Activated CD8-positive, alpha-beta memory T cell treated with anti-CD3 and anti-CD28 coated beads, Interleukin-2, amount 10 ng/mL, durations not matched to agents 7 days and 5 days (primary cell): ENCODE data around the gene GPR135. TPM values are rescaled to one million over a fixed set of nuclear protein-coding genes. Genes with fewer than 3 reads are reported as not detected.

Experiments used
- ATAC-seq: fragments of 150-1000 bp; cut with Tn5 transposase; one replicate; pipeline ENCODE4 v1.10.0; 2021; ENCODE audit warnings: moderate library complexity
- CTCF ChIA-PET: fragments of 350-600 bp; sonication (Branson Sonifier 250); formaldehyde crosslinking; loops from one replicate; lab custom pipeline; 2021; ENCODE audit warnings: antibody characterized with exemption; lab: Charles Lee
- DNase-seq: peaks from one replicate; pipeline ENCODE4 v3.0.0-alpha.2; 2020
- H3K27ac Mint-ChIP-seq: one replicate; pipeline ENCODE4 v1.8.0; 2021; ENCODE audit warnings: mild to moderate bottlenecking, mixed read lengths
- H3K27me3 Mint-ChIP-seq: one replicate; pipeline ENCODE4 v1.8.0; 2021; ENCODE audit warnings: mixed read lengths
- H3K36me3 Mint-ChIP-seq: one replicate; pipeline ENCODE4 v1.8.0; 2021; ENCODE audit warnings: mild to moderate bottlenecking, mixed read lengths
- H3K4me1 Mint-ChIP-seq: one replicate; pipeline ENCODE4 v1.8.0; 2021; ENCODE audit warnings: mixed read lengths
- H3K4me3 Mint-ChIP-seq: one replicate; pipeline ENCODE4 v1.8.0; 2021; ENCODE audit warnings: mild to moderate bottlenecking, moderate library complexity, mixed read lengths
- H3K9me3 Mint-ChIP-seq: one replicate; pipeline ENCODE4 v1.8.0; 2022; ENCODE audit warnings: low read depth, mixed read lengths
- total RNA-seq, 2 experiments: library from RNA; stranded (reverse); gene quantifications; one replicate each; pipeline ENCODE4 v1.2.3, GENCODE V29; 2021

Gene GPR135
- total RNA-seq, 2 experiments from 2014 or later = 1.3 to 2.1 TPM

GRCh38 chr14:59429790-59430189, 35.4 kb downstream of the GPR135 start:
- CTCF ChIA-PET = interaction anchor here (1.0 to 1.5 kb wide), 2 partner anchors 9 to 928 kb away, joined by 3 to 5 read pairs; no protein-coding TSS in a partner anchor

GRCh38 chr14:59428581-59429012, 36.6 kb downstream of the GPR135 start:
- DNase-seq (no peak), ATAC-seq (no peak)
- no peak overlapping the region for H3K27ac Mint-ChIP-seq
- H3K36me3 Mint-ChIP-seq = no peaks in the 10 kb centered on the region
- peaks cover 6% of the 10 kb centered on the region for H3K4me1 Mint-ChIP-seq
- H3K4me3 Mint-ChIP-seq = no peak overlapping the region
- H3K9me3 Mint-ChIP-seq = no peaks in the 10 kb centered on the region
- CTCF ChIA-PET = interaction anchor here (0.7 to 1.5 kb wide), 3 partner anchors 10 to 789 kb away, joined by 3 to 5 read pairs (median 3); no protein-coding TSS in a partner anchor
- H3K27me3 Mint-ChIP-seq = peaks cover 14% of the 10 kb centered on the region

More at GRCh38 chr14:59429790-59430189, 35.4 kb downstream of the GPR135 start:
- H3K4me3 Mint-ChIP-seq = no peak overlapping the region
- peaks cover 6% of the 10 kb centered on the region for H3K4me1 Mint-ChIP-seq
- no peak for ATAC-seq
- no peaks in the 10 kb centered on the region for H3K9me3 Mint-ChIP-seq
- DNase-seq = no peak
- H3K36me3 Mint-ChIP-seq = no peaks in the 10 kb centered on the region
- peaks cover 11% of the 10 kb centered on the region for H3K27me3 Mint-ChIP-seq
- H3K27ac Mint-ChIP-seq = no peak overlapping the region

GRCh38 chr14:59427653-59428580, 37.3 kb downstream of the GPR135 start:
- no peaks in the 10 kb centered on the region for H3K9me3 Mint-ChIP-seq
- no peaks in the 10 kb centered on the region for H3K36me3 Mint-ChIP-seq
- no peak for ATAC-seq
- no peak for DNase-seq
- H3K4me1 Mint-ChIP-seq = peaks cover 6% of the 10 kb centered on the region
- no peak overlapping the region for H3K27ac Mint-ChIP-seq
- no peak overlapping the region for H3K4me3 Mint-ChIP-seq
- peaks cover 18% of the 10 kb centered on the region for H3K27me3 Mint-ChIP-seq
- CTCF ChIA-PET = interaction anchor here (1.1 to 1.5 kb wide), 2 partner anchors 11 to 304 kb away, joined by 3 to 5 read pairs; no protein-coding TSS in a partner anchor

- peaks cover 23% of the 10 kb centered on the region for H3K27me3 Mint-ChIP-seq
- CTCF ChIA-PET = no interaction called here
- no peak overlapping the region for H3K27ac Mint-ChIP-seq
- ATAC-seq = no peak
- H3K9me3 Mint-ChIP-seq = no peaks in the 10 kb centered on the region
- DNase-seq = no peak
- peaks cover 6% of the 10 kb centered on the region for H3K4me1 Mint-ChIP-seq
- H3K36me3 Mint-ChIP-seq = no peaks in the 10 kb centered on the region
- H3K4me3 Mint-ChIP-seq = no peak overlapping the region
Measured at GRCh38 chr14:59425322-59425935, 39.8 kb downstream of the GPR135 start.

GRCh38 chr14:59424341-59425071, 40.7 kb downstream of the GPR135 start:
- H3K4me1 Mint-ChIP-seq = peaks cover 6% of the 10 kb centered on the region
- CTCF ChIA-PET = no interaction called here
- DNase-seq (no peak), ATAC-seq (no peak)
- no peaks in the 10 kb centered on the region for H3K9me3 Mint-ChIP-seq
- no peak overlapping the region for H3K4me3 Mint-ChIP-seq
- H3K27me3 Mint-ChIP-seq = peaks cover 31% of the 10 kb centered on the region
- H3K27ac Mint-ChIP-seq = no peak overlapping the region
- no peaks in the 10 kb centered on the region for H3K36me3 Mint-ChIP-seq

GRCh38 chr14:59422069-59422881, 42.9 kb downstream of the GPR135 start:
- ATAC-seq = no peak
- Mint-ChIP-seq H3K4me3 (no peak overlapping the region), H3K27me3 (peaks cover 31% of the 10 kb centered on the region), H3K4me1 (no peaks in the 10 kb centered on the region), H3K9me3 (no peaks in the 10 kb centered on the region), H3K36me3 (no peaks in the 10 kb centered on the region), H3K27ac (no peak overlapping the region)
- DNase-seq = no peak
- CTCF ChIA-PET = no interaction called here

DNA sequence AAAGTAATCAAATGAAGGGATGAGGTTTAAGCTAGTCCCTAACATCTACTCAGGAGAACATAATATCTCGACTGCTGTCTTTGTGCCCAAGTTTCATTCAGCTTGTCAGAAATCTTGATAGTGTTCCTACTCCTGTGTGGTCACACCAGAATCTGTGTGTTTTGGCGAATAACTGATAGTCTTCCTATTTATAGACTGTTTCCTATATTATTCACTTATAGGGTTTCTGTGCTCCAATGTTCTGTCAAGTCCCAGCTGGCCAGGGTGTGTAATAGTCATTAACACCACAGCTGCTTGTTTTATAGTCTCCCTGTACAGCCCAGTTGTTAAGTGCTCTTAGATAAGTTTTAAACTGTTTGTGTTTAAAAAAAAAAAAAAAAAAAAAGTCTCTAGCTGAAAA, 45.9 kb downstream of the GPR135 start:
- Mint-ChIP-seq H3K9me3 (no peaks in the 10 kb centered on the region), H3K4me1 (no peaks in the 10 kb centered on the region), H3K4me3 (no peak overlapping the region), H3K27ac (no peak overlapping the region), H3K36me3 (no peaks in the 10 kb centered on the region), H3K27me3 (peaks cover 17% of the 10 kb centered on the region)
- CTCF ChIA-PET = interaction anchor here (1.0 kb wide), 1 partner anchor 290 kb away, joined by 3 read pairs; no protein-coding TSS in a partner anchor
- DNase-seq (no peak), ATAC-seq (no peak)

GRCh38 chr14:59417311-59417710, 47.9 kb downstream of the GPR135 start:
- peaks cover 28% of the 10 kb centered on the region for H3K27me3 Mint-ChIP-seq
- CTCF ChIA-PET = no interaction called here
- no peaks in the 10 kb centered on the region for H3K36me3 Mint-ChIP-seq
- ATAC-seq (no peak), DNase-seq (no peak)
- H3K9me3 Mint-ChIP-seq = no peaks in the 10 kb centered on the region
- H3K4me3 Mint-ChIP-seq = no peak overlapping the region
- H3K27ac Mint-ChIP-seq = no peak overlapping the region
- H3K4me1 Mint-ChIP-seq = no peaks in the 10 kb centered on the region

GRCh38 chr14:59415836-59416602, 49.2 kb downstream of the GPR135 start:
- no peak for ATAC-seq
- H3K27ac Mint-ChIP-seq = no peak overlapping the region
- no peaks in the 10 kb centered on the region for H3K36me3 Mint-ChIP-seq
- H3K4me3 Mint-ChIP-seq = no peak overlapping the region
- no peaks in the 10 kb centered on the region for H3K9me3 Mint-ChIP-seq
- no peak for DNase-seq
- no peaks in the 10 kb centered on the region for H3K4me1 Mint-ChIP-seq
- peaks cover 32% of the 10 kb centered on the region for H3K27me3 Mint-ChIP-seq
- CTCF ChIA-PET = interaction anchor here (0.5 kb wide), 1 partner anchor 1567 kb away, joined by 3 read pairs; no protein-coding TSS in a partner anchor
